ENCODE data around the gene SLC17A5. TPM values are rescaled to one million over a fixed set of nuclear protein-coding genes. Genes with fewer than 3 reads are reported as not detected.
A peak's percentile ranks its signal among the peaks of the same experiment; 100 is the strongest.

SLC17A5 gene, protein sequence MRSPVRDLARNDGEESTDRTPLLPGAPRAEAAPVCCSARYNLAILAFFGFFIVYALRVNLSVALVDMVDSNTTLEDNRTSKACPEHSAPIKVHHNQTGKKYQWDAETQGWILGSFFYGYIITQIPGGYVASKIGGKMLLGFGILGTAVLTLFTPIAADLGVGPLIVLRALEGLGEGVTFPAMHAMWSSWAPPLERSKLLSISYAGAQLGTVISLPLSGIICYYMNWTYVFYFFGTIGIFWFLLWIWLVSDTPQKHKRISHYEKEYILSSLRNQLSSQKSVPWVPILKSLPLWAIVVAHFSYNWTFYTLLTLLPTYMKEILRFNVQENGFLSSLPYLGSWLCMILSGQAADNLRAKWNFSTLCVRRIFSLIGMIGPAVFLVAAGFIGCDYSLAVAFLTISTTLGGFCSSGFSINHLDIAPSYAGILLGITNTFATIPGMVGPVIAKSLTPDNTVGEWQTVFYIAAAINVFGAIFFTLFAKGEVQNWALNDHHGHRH
- total RNA-seq = 10 to 100 TPM; 11.3 to 13.2 (median 12.2) TPM

DNA sequence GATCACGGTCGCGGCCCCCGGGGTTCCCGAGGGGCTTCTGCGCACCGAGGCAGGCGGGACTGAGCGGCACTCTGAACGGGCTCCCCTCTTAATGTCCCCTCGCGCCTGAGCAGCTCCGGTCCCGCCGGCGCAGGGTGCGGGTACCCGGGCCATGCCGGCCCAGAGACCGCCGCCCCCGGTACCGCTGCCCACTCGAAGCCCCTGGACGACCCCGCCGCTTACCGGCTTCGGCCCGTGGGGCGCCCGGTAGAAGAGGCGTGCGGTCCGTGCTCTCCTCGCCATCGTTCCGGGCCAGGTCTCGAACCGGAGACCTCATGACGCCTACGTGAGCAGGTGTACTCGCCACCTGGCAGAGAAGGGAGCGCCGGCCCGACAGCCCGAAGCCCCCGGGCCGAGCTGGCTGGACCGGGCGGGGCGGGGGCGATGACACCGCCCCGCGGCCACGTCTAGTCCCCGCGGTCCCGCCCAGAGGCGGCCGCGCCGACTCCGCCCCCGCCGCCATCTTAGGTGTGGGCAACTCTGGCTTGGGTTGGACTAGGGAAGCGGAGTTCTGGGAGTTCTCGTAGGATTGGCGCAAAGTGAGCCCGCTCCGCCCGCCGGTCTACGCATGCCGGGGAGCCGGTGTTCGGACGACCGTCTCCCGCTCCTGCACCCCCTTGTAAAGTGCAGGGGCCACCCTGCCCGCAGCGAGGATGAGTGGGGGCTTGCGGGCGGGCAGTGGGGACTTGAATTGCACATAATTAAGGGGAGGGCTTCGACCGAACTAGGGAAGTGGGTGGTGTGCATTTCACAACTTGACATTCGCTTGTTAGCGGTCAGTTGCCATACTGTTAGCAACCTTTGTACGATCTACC lies at the start of gene SLC17A5:
Gene SLC17A5 (minus strand): TSS at position 422 of the 854 bp plus-strand sequence. CDS start 106 bp downstream, at position 316.
- DNase-seq (ENCODE audit: low spot score in 2 of 2) = peak; percentile 95 to 99
- 0% methylated on average over 38 to 70 of the region's 90 CpGs for WGBS, 2 donors
- intact Hi-C loops (cut with DNase I; ENCODE audit: low total_unique reads) = no loop called here
- peak within 1 kb of the TSS; percentile 89 for H3K4me3 ChIP-seq (ENCODE audit: low read depth, poor library complexity, severe bottlenecking)
- TF ChIP-seq POLR2A (IDR thresholded peaks at IDR 0.05) = no peak
- TF ChIP-seq, protein P1, sequence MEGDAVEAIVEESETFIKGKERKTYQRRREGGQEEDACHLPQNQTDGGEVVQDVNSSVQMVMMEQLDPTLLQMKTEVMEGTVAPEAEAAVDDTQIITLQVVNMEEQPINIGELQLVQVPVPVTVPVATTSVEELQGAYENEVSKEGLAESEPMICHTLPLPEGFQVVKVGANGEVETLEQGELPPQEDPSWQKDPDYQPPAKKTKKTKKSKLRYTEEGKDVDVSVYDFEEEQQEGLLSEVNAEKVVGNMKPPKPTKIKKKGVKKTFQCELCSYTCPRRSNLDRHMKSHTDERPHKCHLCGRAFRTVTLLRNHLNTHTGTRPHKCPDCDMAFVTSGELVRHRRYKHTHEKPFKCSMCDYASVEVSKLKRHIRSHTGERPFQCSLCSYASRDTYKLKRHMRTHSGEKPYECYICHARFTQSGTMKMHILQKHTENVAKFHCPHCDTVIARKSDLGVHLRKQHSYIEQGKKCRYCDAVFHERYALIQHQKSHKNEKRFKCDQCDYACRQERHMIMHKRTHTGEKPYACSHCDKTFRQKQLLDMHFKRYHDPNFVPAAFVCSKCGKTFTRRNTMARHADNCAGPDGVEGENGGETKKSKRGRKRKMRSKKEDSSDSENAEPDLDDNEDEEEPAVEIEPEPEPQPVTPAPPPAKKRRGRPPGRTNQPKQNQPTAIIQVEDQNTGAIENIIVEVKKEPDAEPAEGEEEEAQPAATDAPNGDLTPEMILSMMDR (IDR thresholded peaks at IDR 0.05) = no peak

DNA sequence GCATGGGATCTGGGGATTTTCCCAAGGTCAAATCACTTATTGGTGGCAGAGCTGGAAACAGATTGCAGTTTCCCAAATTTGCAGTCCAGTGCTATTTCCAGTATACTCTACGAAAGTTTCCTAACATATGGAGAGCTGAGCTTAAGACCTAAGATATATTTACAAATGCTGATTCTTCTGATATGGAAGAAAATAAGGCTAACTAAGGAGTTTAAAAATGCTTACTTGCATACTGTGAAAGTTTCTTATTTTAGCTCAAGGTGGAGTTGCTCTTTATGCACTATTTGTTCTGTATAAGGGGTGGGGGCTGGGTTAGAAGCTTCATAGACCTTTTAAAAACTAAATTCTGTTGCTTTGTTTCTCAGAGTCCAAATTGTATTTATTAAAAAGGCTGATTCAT lies 49.7 kb upstream of the SLC17A5 start:
- 64 to 68% methylated on average over 1 of the region's 1 CpG for WGBS, 2 donors
- no peak for DNase-seq (ENCODE audit: low spot score in 2 of 2)
- intact Hi-C loops (cut with DNase I; ENCODE audit: low total_unique reads) = no loop called here
- TF ChIP-seq POLR2A (IDR thresholded peaks at IDR 0.05) = no peak
- TF ChIP-seq, protein P1 (IDR thresholded peaks at IDR 0.05) = no peak
- H3K4me3 ChIP-seq (ENCODE audit: low read depth, poor library complexity, severe bottlenecking) = no peak overlapping the region

DNA sequence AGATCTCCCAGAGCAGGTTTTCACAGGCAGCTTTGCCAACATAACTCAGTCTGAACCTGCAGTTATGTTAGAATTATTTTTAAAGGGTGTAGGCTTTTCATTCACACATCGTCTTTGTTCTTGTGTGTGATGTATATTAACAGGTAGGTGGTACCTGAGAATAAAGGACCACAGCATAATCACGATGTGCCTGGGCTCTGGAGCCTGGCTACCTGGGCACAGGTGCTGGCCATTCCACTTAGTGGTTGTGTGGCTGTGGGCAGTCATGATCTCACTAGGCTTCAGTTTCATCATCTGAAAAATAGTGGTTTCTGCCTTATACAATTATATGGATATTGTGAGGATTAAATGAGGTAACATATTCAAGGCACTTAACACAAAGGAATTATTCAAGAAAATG lies 48.7 kb upstream of the SLC17A5 start:
- no peak overlapping the region for H3K4me3 ChIP-seq (ENCODE audit: low read depth, poor library complexity, severe bottlenecking)

DNA sequence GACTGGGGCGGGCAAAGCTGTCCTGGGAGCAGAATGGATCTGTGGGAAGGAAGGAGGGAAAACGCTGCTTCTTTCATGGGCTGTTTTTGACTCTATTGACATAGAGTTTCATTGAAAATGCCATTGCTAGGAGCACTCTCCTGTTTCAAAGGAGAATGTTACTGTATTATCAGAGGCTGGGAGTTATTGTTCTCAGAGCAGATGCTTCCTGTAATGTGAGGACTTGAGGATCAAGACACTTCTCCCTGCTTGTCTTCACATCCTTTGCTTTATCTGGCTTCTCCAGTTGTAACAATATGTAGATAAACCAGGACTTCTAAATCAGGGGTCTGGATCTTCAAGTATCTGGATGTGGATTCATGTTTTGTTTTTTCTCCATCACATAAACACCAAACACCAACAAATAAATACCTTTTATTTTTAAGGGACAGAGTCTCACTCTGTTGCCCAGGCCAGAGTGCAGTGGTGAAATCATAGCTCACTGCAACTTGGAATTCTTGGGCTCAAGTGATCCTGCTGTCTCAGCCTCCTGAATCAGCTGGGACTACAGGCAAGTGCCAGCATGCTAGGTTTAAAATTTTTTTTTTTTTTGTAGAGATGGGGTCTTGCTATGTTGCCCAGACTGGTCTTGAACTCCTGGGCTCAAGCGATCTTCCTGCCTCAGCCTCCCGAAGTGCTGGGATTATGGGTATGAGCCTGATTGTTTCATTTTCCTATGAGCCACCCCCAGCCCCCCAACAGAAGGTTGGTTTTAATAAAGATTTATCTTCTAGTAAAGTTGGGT lies 46.1 kb upstream of the SLC17A5 start:
- H3K4me3 ChIP-seq (ENCODE audit: low read depth, poor library complexity, severe bottlenecking) = no peak overlapping the region
- WGBS, 2 donors = 85% methylated on average over 4 of the region's 4 CpGs
- TF ChIP-seq, protein P1 (IDR thresholded peaks at IDR 0.05) = no peak
- TF ChIP-seq POLR2A (IDR thresholded peaks at IDR 0.05) = no peak
- intact Hi-C loops (cut with DNase I; ENCODE audit: low total_unique reads) = no loop called here
- no peak for DNase-seq (ENCODE audit: low spot score in 2 of 2)

More for the DNA sequence above, 48.7 kb upstream of the SLC17A5 start:
- 42 to 52% methylated on average over 2 of the region's 2 CpGs for WGBS, 2 donors
- intact Hi-C loops (cut with DNase I; ENCODE audit: low total_unique reads) = no loop called here
- TF ChIP-seq, protein P1 (IDR thresholded peaks at IDR 0.05) = no peak
- TF ChIP-seq POLR2A (IDR thresholded peaks at IDR 0.05) = no peak
- no peak for DNase-seq (ENCODE audit: low spot score in 2 of 2)

DNA sequence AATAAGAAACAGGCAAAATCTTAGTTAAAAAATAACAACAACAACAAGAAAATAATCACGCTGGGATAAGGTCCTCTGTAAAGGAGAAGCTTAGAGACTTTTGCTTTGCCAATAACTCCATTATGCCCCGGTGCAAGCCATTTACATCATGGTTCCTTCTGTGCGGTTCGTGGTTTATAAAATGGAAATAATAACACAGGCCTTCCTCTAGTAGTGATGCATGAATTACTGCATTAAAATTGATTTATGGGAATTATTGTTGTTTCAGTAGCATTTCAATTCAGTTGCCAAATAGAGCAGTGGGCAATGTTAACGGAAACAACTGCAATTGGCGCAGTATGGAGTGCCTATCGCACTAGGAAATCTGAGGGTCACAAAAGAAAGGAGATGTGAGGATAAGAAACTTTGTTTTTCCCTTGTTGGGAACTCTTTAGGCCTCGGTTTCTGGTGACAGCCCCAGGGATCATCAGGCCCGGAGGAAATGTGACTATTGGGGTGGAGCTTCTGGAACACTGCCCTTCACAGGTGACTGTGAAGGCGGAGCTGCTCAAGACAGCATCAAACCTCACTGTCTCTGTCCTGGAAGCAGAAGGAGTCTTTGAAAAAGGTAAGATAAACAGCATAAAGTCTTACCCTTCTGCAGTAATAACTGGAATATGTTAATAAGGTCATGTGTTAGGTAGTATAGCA lies 43.3 kb upstream of the SLC17A5 start:
- no peak for TF ChIP-seq POLR2A (IDR thresholded peaks at IDR 0.05)
- TF ChIP-seq, protein P1 (IDR thresholded peaks at IDR 0.05) = no peak
- no peak for DNase-seq (ENCODE audit: low spot score in 2 of 2)
- intact Hi-C loops (cut with DNase I; ENCODE audit: low total_unique reads) = no loop called here
- H3K4me3 ChIP-seq (ENCODE audit: low read depth, poor library complexity, severe bottlenecking) = no peak overlapping the region
- 30% methylated on average over 10 of the region's 10 CpGs for WGBS, 2 donors
